ENCODE data around the gene CCNY.

- TF ChIP-seq EZH2 (optimal IDR thresholded peaks at IDR 0.05; ENCODE audit: low read depth, low read length) (no peak), CTCF (IDR thresholded peaks at IDR 0.05; ENCODE audit: low read length) (no peak), EZH2phosphoT487 (IDR thresholded peaks at IDR 0.05; ENCODE audit: low read length) (no peak)
Observed at GRCh38 chr10:35466170-35466569, 129.9 kb downstream of the CCNY start.

Measured in MM.1S (cell line).